Immature natural killer cell (primary cell): Measurements from ENCODE around the gene PWP2. TPM values are rescaled to one million over a fixed set of nuclear protein-coding genes. Genes with fewer than 3 reads are reported as not detected.
"Not testable (repeated sequence)": the region's sequence is repeated elsewhere in the genome, so short reads cannot be mapped to it uniquely, and the experiment has no call there.

Source experiments
- DNase-seq, 3 donors: peaks; one replicate each; pipeline ENCODE4 v3.0.0; 2022; ENCODE audit warnings: mixed read lengths in 1 of 3
- H3K27ac Mint-ChIP-seq, 6 donors: one replicate each; pipeline ENCODE4 v1.8.0; 2020; ENCODE audit warnings: mixed read lengths in 6 of 6, mild to moderate bottlenecking in 5 of 6, inconsistent platforms in 4 of 6, moderate library complexity in 3 of 6
- H3K27me3 Mint-ChIP-seq, 3 donors: one replicate each; pipeline ENCODE4 v1.8.0; 2020 to 2021; ENCODE audit warnings: low read depth in 3 of 3, mild to moderate bottlenecking in 3 of 3, mixed read lengths in 3 of 3, moderate library complexity in 3 of 3, inconsistent platforms in 1 of 3
- H3K36me3 Mint-ChIP-seq, 3 donors: one replicate each; pipeline ENCODE4 v1.8.0; 2020; ENCODE audit warnings: mixed read lengths in 3 of 3, inconsistent platforms in 2 of 3, mild to moderate bottlenecking in 2 of 3
- H3K4me1 Mint-ChIP-seq, 2 donors: one replicate each; pipeline ENCODE4 v1.8.0; 2020; ENCODE audit warnings: inconsistent platforms in 2 of 2, mild to moderate bottlenecking in 2 of 2, mixed read lengths in 2 of 2, moderate library complexity in 1 of 2
- H3K4me3 Mint-ChIP-seq, 5 donors: one replicate each; pipeline ENCODE4 v1.8.0; 2020; ENCODE audit warnings: mild to moderate bottlenecking in 5 of 5, mixed read lengths in 5 of 5, inconsistent platforms in 3 of 5, moderate library complexity in 3 of 5
- H3K9me3 Mint-ChIP-seq, 6 donors: one replicate each; pipeline ENCODE4 v1.8.0; 2020; ENCODE audit warnings: mild to moderate bottlenecking in 6 of 6, mixed read lengths in 6 of 6, inconsistent platforms in 4 of 6, moderate library complexity in 3 of 6
- polyA plus RNA-seq, 3 donors: library from polyadenylated mRNA; unstranded; fragments of 300-500 nt; fragmentation: Illumina TruSeq; gene quantifications; one replicate each; pipeline ENCODE4 v1.2.3, GENCODE V29; 2021

The PWP2 gene
- polyA plus RNA-seq, 3 donors from 2014 or later: 0.63 to 23.8 (median 7.4) TPM

- H3K4me3 Mint-ChIP-seq, DNase-seq, H3K4me1 Mint-ChIP-seq, H3K36me3 Mint-ChIP-seq, H3K27me3 Mint-ChIP-seq, H3K9me3 Mint-ChIP-seq, H3K27ac Mint-ChIP-seq: not testable (repeated sequence)
These were observed 63.1 kb downstream of the PWP2 start for GRCh38 chr21:44170326-44170725.

- H3K4me3 Mint-ChIP-seq, H3K36me3 Mint-ChIP-seq, DNase-seq, H3K4me1 Mint-ChIP-seq, H3K27me3 Mint-ChIP-seq, H3K27ac Mint-ChIP-seq, H3K9me3 Mint-ChIP-seq: not testable (repeated sequence)
These were observed 63.7 kb downstream of the PWP2 start for GRCh38 chr21:44170863-44171262.

GRCh38 chr21:44171962-44172572 lies 64.9 kb downstream of the PWP2 start:
- not testable (repeated sequence) for H3K27ac Mint-ChIP-seq, H3K4me1 Mint-ChIP-seq

GRCh38 chr21:44172741-44173140 lies 65.5 kb downstream of the PWP2 start:
- DNase-seq, H3K27me3 Mint-ChIP-seq, H3K9me3 Mint-ChIP-seq, H3K4me1 Mint-ChIP-seq, H3K36me3 Mint-ChIP-seq, H3K4me3 Mint-ChIP-seq, H3K27ac Mint-ChIP-seq: not testable (repeated sequence)

More at GRCh38 chr21:44171962-44172572, 64.9 kb downstream of the PWP2 start:
- not testable (repeated sequence) for DNase-seq, H3K27me3 Mint-ChIP-seq, H3K36me3 Mint-ChIP-seq, H3K4me3 Mint-ChIP-seq, H3K9me3 Mint-ChIP-seq

GRCh38 chr21:44175189-44175588 lies 68.0 kb downstream of the PWP2 start:
- DNase-seq, H3K4me1 Mint-ChIP-seq, H3K27me3 Mint-ChIP-seq, H3K4me3 Mint-ChIP-seq, H3K9me3 Mint-ChIP-seq, H3K36me3 Mint-ChIP-seq, H3K27ac Mint-ChIP-seq: not testable (repeated sequence)

- not testable (repeated sequence) for H3K36me3 Mint-ChIP-seq, H3K9me3 Mint-ChIP-seq, H3K4me1 Mint-ChIP-seq, DNase-seq, H3K27me3 Mint-ChIP-seq, H3K27ac Mint-ChIP-seq, H3K4me3 Mint-ChIP-seq
These were observed 68.9 kb downstream of the PWP2 start for GRCh38 chr21:44176127-44176526.

Other genes with a start within 250 kb of the PWP2 start
- gene AGPAT3, start 242.2 kb upstream of the PWP2 start, polyA plus RNA-seq: 10 to 100 TPM in 1 of 3 donors, 1 to 10 TPM in 2; 5.6 to 11.8 (median 9.5) TPM
- gene TRAPPC10, start 95.1 kb upstream of the PWP2 start, polyA plus RNA-seq: 10 to 100 TPM; 42.0 to 74.7 (median 43.2) TPM
- 10 to 100 TPM; 20.9 to 51.9 (median 51.8) TPM for gene GATD3, start 26.3 kb downstream of the PWP2 start, polyA plus RNA-seq
- not detected for gene ICOSLG, start 133.5 kb downstream of the PWP2 start, polyA plus RNA-seq
- not detected for gene DNMT3L, start 154.5 kb downstream of the PWP2 start, polyA plus RNA-seq
- not detected for gene AIRE, start 178.5 kb downstream of the PWP2 start, polyA plus RNA-seq
- gene PFKL, start 192.7 kb downstream of the PWP2 start, polyA plus RNA-seq: 10 to 100 TPM; 57.9 to 88.8 (median 84.6) TPM
- gene CFAP410, start 232.0 kb downstream of the PWP2 start, polyA plus RNA-seq: 10 to 100 TPM; 30.0 to 36.4 (median 31.6) TPM
- gene TRPM2, start 246.2 kb downstream of the PWP2 start, polyA plus RNA-seq: 10 to 100 TPM in 1 of 3 donors, 1 to 10 TPM in 2; 3.0 to 11.1 (median 4.4) TPM